H9 (cell line): ENCODE results near the gene DUSP16. TPM values are rescaled to one million over a fixed set of nuclear protein-coding genes. Genes with fewer than 3 reads are reported as not detected.
A peak's percentile ranks its signal among the peaks of the same experiment; 100 is the strongest.

Source experiments
- DNase-seq: peaks from one replicate; pipeline ENCODE4 v3.0.0-alpha.2; 2017
- H2AFZ ChIP-seq: one replicate; pipeline ENCODE4 v1.6.1; 2013; ENCODE audit warnings: mild to moderate bottlenecking, low read length, control low read depth, moderate library complexity
- H2AK5ac ChIP-seq: 2 replicates; pipeline ENCODE4 v1.6.1; 2013; ENCODE audit warnings: low read length, control low read depth, mixed read lengths; ENCODE audit not compliant: insufficient read length
- H2BK120ac ChIP-seq: one replicate; pipeline ENCODE4 v1.6.1; 2013; ENCODE audit warnings: low read depth, mild to moderate bottlenecking, low read length, control low read depth, inconsistent platforms; ENCODE audit not compliant: poor library complexity, severe bottlenecking
- H2BK12ac ChIP-seq: 2 replicates; pipeline ENCODE4 v1.6.1; 2013; ENCODE audit warnings: low read length, control low read depth, mixed read lengths, low read depth; ENCODE audit not compliant: insufficient read length
- H2BK15ac ChIP-seq: 2 replicates; pipeline ENCODE4 v1.6.1; 2013; ENCODE audit warnings: low read depth, low read length, control low read depth
- H2BK20ac ChIP-seq: one replicate; pipeline ENCODE4 v1.6.1; 2013; ENCODE audit warnings: low read depth, mild to moderate bottlenecking, low read length, control low read depth, inconsistent platforms; ENCODE audit not compliant: poor library complexity, severe bottlenecking
- H2BK5ac ChIP-seq: 2 replicates; pipeline ENCODE4 v1.6.1; 2013; ENCODE audit warnings: low read length, control low read depth, mixed read lengths; ENCODE audit not compliant: insufficient read length
- H3K14ac ChIP-seq: 2 replicates; pipeline ENCODE4 v1.6.1; 2013; ENCODE audit warnings: low read length, control low read depth; ENCODE audit not compliant: insufficient read depth
- H3K18ac ChIP-seq: 2 replicates; pipeline ENCODE4 v1.6.1; 2013; ENCODE audit warnings: low read depth, mild to moderate bottlenecking, mixed read lengths, low read length, control low read depth; ENCODE audit not compliant: insufficient read length
- H3K23ac ChIP-seq: 2 replicates; pipeline ENCODE4 v1.6.1; 2013; ENCODE audit warnings: low read length, control low read depth, mixed read lengths, low read depth; ENCODE audit not compliant: insufficient read length
- H3K23me2 ChIP-seq: 2 replicates; pipeline ENCODE4 v1.6.1; 2013; ENCODE audit warnings: low read depth, mild to moderate bottlenecking, mixed read lengths, low read length, control low read depth; ENCODE audit not compliant: insufficient read length, poor library complexity, severe bottlenecking
- H3K27ac ChIP-seq: 2 replicates; pipeline ENCODE4 v1.5.1; 2013; ENCODE audit warnings: low read length, control low read depth, mixed read lengths, low read depth; ENCODE audit not compliant: insufficient read length
- H3K27me3 ChIP-seq: 2 replicates; pipeline ENCODE4 v1.6.1; 2013; ENCODE audit warnings: low read length, control low read depth, inconsistent platforms; ENCODE audit not compliant: insufficient read depth
- H3K4ac ChIP-seq: 2 replicates; pipeline ENCODE4 v1.6.1; 2013; ENCODE audit warnings: low read depth, mild to moderate bottlenecking, control low read depth, inconsistent platforms, low read length, moderate library complexity
- H3K4me1 ChIP-seq: 2 replicates; pipeline ENCODE4 v1.6.1; 2013; ENCODE audit warnings: low read length, control low read depth, inconsistent platforms; ENCODE audit not compliant: insufficient read depth
- H3K4me2 ChIP-seq: 2 replicates; pipeline ENCODE4 v1.6.1; 2013; ENCODE audit warnings: low read length, control low read depth, mixed read lengths; ENCODE audit not compliant: insufficient read length, insufficient read depth
- H3K56ac ChIP-seq: 2 replicates; pipeline ENCODE4 v1.6.1; 2013; ENCODE audit warnings: low read depth, mild to moderate bottlenecking, mixed read lengths, low read length, control low read depth; ENCODE audit not compliant: insufficient read length
- H3K79me1 ChIP-seq: 2 replicates; pipeline ENCODE4 v1.6.1; 2013; ENCODE audit warnings: low read depth, mild to moderate bottlenecking, moderate library complexity, low read length, control low read depth, inconsistent platforms; ENCODE audit not compliant: insufficient read depth, poor library complexity, severe bottlenecking
- H3K79me2 ChIP-seq: 2 replicates; pipeline ENCODE4 v1.6.1; 2013; ENCODE audit warnings: low read length, control low read depth, inconsistent platforms; ENCODE audit not compliant: insufficient read depth
- H3K9ac ChIP-seq: 2 replicates; pipeline ENCODE4 v1.6.1; 2013; ENCODE audit warnings: low read length, control low read depth, mixed read lengths; ENCODE audit not compliant: insufficient read length; ENCODE audit errors: extremely low read depth
- H3K9me3 ChIP-seq: one replicate; pipeline ENCODE4 v1.6.1; 2013; ENCODE audit warnings: low read depth, low read length, inconsistent platforms; ENCODE audit not compliant: control insufficient read depth
- H3T11ph ChIP-seq: one replicate; pipeline ENCODE4 v1.6.1; 2013; ENCODE audit warnings: mild to moderate bottlenecking, low read length, control low read depth, inconsistent platforms
- H4K20me1 ChIP-seq: one replicate; pipeline ENCODE4 v1.6.1; 2013; ENCODE audit not compliant: control insufficient read depth, insufficient read length, insufficient read depth
- H4K5ac ChIP-seq: 2 replicates; pipeline ENCODE4 v1.6.1; 2013; ENCODE audit warnings: low read depth, mild to moderate bottlenecking, mixed read lengths, low read length, control low read depth; ENCODE audit not compliant: insufficient read length
- H4K8ac ChIP-seq: replicated peaks from 2 replicates; pipeline ENCODE4 v1.6.1; 2013; ENCODE audit warnings: low read length, control low read depth, mixed read lengths, low read depth; ENCODE audit not compliant: insufficient read length
- H4K91ac ChIP-seq: 2 replicates; pipeline ENCODE4 v1.6.1; 2013; ENCODE audit warnings: low read depth, mild to moderate bottlenecking, moderate library complexity, mixed read lengths, low read length, control low read depth; ENCODE audit not compliant: insufficient read length
- H3K27ac Mint-ChIP-seq, 3 experiments: 2 replicates in 2 of 3; 3 replicates in 1 of 3; pipeline ENCODE4 v1.8.0; 2020 to 2021; ENCODE audit warnings: mixed read lengths in 3 of 3, mild to moderate bottlenecking in 1 of 3, moderate library complexity in 1 of 3
- H3K27me3 Mint-ChIP-seq: 2 replicates; pipeline ENCODE4 v1.8.0; 2021; ENCODE audit warnings: low read depth, mild to moderate bottlenecking, moderate library complexity, mixed read lengths
- H3K36me3 Mint-ChIP-seq, 3 experiments: 2 replicates in 2 of 3; 3 replicates in 1 of 3; pipeline ENCODE4 v1.8.0; 2020 to 2021; ENCODE audit warnings: low read depth in 3 of 3, mixed read lengths in 3 of 3; ENCODE audit not compliant: insufficient read depth in 1 of 3
- H3K4me1 Mint-ChIP-seq, 2 experiments: 2 replicates each; pipeline ENCODE4 v1.8.0; 2020; ENCODE audit warnings: mixed read lengths in 2 of 2
- H3K4me3 Mint-ChIP-seq, 2 experiments: 2 replicates in 1 of 2; 3 replicates in 1 of 2; pipeline ENCODE4 v1.8.0; 2020 to 2021; ENCODE audit warnings: mild to moderate bottlenecking in 2 of 2, mixed read lengths in 2 of 2, moderate library complexity in 1 of 2
- H3K9me3 Mint-ChIP-seq, 2 experiments: 2 replicates in 1 of 2; 3 replicates in 1 of 2; pipeline ENCODE4 v1.8.0; 2020; ENCODE audit warnings: mild to moderate bottlenecking in 2 of 2, mixed read lengths in 2 of 2, moderate library complexity in 1 of 2
- WGBS: extraction: QIAGEN DNeasy Blood & Tissue Kit; methylation state at CpG from one replicate; pipeline ENCODE4 v1.1.7; 2013; ENCODE audit warnings: missing lambda C conversion rate, low lambda C conversion rate, mixed read lengths; ENCODE audit not compliant: insufficient read length; ENCODE audit errors: extremely low coverage; 5-methylcytosine and 5-hydroxymethylcytosine counted together
- long read RNA-seq: library from polyadenylated mRNA; unstranded; transcript quantifications from one replicate; pipeline ENCODE4 v2.0.0, GENCODE V29; 2020
- total RNA-seq: library from RNA; stranded (reverse); gene quantifications from 2 replicates; pipeline ENCODE4 v1.2.1, GENCODE V29; 2021
- TF ChIP-seq, protein P1 (sequence below): fragments of 200-600 bp; sonication (generic); conservative IDR thresholded peaks from 3 replicates; pipeline ENCODE4 v1.8.0; 2021; ENCODE audit warnings: antibody characterized with exemption, mild to moderate bottlenecking

The DUSP16 gene, protein sequence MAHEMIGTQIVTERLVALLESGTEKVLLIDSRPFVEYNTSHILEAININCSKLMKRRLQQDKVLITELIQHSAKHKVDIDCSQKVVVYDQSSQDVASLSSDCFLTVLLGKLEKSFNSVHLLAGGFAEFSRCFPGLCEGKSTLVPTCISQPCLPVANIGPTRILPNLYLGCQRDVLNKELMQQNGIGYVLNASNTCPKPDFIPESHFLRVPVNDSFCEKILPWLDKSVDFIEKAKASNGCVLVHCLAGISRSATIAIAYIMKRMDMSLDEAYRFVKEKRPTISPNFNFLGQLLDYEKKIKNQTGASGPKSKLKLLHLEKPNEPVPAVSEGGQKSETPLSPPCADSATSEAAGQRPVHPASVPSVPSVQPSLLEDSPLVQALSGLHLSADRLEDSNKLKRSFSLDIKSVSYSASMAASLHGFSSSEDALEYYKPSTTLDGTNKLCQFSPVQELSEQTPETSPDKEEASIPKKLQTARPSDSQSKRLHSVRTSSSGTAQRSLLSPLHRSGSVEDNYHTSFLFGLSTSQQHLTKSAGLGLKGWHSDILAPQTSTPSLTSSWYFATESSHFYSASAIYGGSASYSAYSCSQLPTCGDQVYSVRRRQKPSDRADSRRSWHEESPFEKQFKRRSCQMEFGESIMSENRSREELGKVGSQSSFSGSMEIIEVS
- total RNA-seq: 62.5 and 64.0 TPM in 2 replicates
- long read RNA-seq, full-length matches to known transcripts: 22 of 42 reads
- long read RNA-seq, partial matches to known transcripts: 4 of 42 reads
- long read RNA-seq, other reads (novel, unspliced or antisense): 16 of 42 reads

DNA sequence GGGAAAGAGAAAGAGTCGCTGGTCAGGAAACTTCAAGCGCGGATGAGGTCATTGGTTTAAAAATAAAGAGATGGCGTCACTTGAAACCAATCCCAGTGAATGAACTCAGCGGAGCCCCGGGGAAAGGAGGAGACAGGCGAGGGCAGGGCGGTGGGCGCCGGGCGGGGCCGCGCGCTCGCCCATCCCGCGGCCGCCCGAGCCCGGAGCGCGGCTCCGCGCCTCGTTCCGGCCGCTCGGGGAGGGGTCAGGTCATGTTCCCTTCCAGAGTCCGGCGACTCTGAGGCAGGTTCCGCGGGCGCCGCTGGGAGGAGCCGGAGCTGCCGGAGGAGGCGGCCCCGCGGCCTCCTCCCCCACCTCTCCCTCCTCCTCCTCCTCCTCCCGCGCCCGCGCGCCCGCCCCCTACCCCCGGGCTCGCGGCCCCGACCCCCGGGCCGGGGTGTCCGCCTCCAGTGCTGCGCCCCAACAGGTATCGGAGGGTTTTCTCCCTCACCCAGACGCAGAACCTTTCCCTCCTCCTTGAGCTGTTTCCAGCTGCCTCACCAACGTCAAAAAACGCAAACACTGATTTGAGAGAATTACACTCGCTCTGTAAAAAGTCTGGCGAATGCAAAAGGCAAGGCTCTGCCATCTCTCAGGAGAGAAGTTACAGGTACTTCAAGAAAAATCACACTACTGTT, at the start of gene DUSP16:
Gene DUSP16 (minus strand): TSS at position 279 of the 677 bp plus-strand sequence. CDS start 41,765 bp downstream, outside the sequence.
- Histone ChIP-seq H3K4me2 (peak within 1 kb of the TSS; percentile 86), H3T11ph (no peak within 1 kb of the TSS), H3K23me2 (peaks cover 6% of the 10 kb centered on the region), H3K4me1 (no peaks in the 10 kb centered on the region), H3K27me3 (no peaks in the 10 kb centered on the region), H2AK5ac (no peak within 1 kb of the TSS), H3K79me1 (no peaks in the 10 kb centered on the region), H3K56ac (no peak within 1 kb of the TSS), H2BK20ac (no peak within 1 kb of the TSS), H2AFZ (no peak within 1 kb of the TSS), H3K9ac (peak within 1 kb of the TSS; percentile 96), H2BK5ac (no peak within 1 kb of the TSS), H2BK12ac (no peak within 1 kb of the TSS), H4K91ac (no peak within 1 kb of the TSS), H2BK15ac (no peak within 1 kb of the TSS), H3K27ac (peak within 1 kb of the TSS; percentile 24), H4K20me1 (no peaks in the 10 kb centered on the region), H3K14ac (peak within 1 kb of the TSS; percentile 86), H2BK120ac (peak within 1 kb of the TSS; percentile 79), H3K4ac (no peak within 1 kb of the TSS), H3K18ac (peak within 1 kb of the TSS; percentile 79), H4K5ac (no peak within 1 kb of the TSS), H4K8ac (no peak within 1 kb of the TSS), H3K9me3 (no peaks in the 10 kb centered on the region), H3K23ac (no peak within 1 kb of the TSS), H3K79me2 (peaks cover 12% of the 10 kb centered on the region; the same call in 1 of the 2 replicates)
- WGBS: no CpG with 5 or more reads among the region's 59 CpGs
- peaks cover 32 to 35% of the 10 kb centered on the region in 2 experiments for H3K4me1 Mint-ChIP-seq
- DNase-seq: peak; percentile 97
- peaks cover 10 to 34% (median 24%) of the 10 kb centered on the region in 3 experiments for H3K36me3 Mint-ChIP-seq
- TF ChIP-seq, protein P1, sequence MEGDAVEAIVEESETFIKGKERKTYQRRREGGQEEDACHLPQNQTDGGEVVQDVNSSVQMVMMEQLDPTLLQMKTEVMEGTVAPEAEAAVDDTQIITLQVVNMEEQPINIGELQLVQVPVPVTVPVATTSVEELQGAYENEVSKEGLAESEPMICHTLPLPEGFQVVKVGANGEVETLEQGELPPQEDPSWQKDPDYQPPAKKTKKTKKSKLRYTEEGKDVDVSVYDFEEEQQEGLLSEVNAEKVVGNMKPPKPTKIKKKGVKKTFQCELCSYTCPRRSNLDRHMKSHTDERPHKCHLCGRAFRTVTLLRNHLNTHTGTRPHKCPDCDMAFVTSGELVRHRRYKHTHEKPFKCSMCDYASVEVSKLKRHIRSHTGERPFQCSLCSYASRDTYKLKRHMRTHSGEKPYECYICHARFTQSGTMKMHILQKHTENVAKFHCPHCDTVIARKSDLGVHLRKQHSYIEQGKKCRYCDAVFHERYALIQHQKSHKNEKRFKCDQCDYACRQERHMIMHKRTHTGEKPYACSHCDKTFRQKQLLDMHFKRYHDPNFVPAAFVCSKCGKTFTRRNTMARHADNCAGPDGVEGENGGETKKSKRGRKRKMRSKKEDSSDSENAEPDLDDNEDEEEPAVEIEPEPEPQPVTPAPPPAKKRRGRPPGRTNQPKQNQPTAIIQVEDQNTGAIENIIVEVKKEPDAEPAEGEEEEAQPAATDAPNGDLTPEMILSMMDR: peak; percentile 27; the same call in 2 of the 3 replicates
- H3K4me3 Mint-ChIP-seq: peak within 1 kb of the TSS; percentile 89 to 90
- H3K9me3 Mint-ChIP-seq: peaks cover 20 to 22% of the 10 kb centered on the region in 2 experiments
- H3K27ac Mint-ChIP-seq: peak within 1 kb of the TSS; percentile 94 to 100 (median 96)
- peaks cover 2% of the 10 kb centered on the region; the same call in 1 of the 2 replicates for H3K27me3 Mint-ChIP-seq
